Posterior vena cava (tissue), 2 donors: ENCODE measurements around the gene VWA3B. TPM values are rescaled to one million over a fixed set of nuclear protein-coding genes. Genes with fewer than 3 reads are reported as not detected.
"Not testable (repeated sequence)": the region's sequence is repeated elsewhere in the genome, so short reads cannot be mapped to it uniquely, and the experiment has no call there.

Experiments
- DNase-seq: peaks from one replicate; pipeline ENCODE4 v3.0.0-alpha.2; 2020; ENCODE audit warnings: low spot score
- intact Hi-C, 2 donors: fragments of 100-400 bp; cut with DNase I; formaldehyde crosslinking; loops; one replicate each; pipeline versions ENCODE4 v1.14.1 to v1.14.2; 2022 to 2023
- total RNA-seq, 2 donors: library from RNA; stranded (reverse); fragmentation: NEBNext Ultra II Directional; extraction: Animal tissue kit (Norgen Biotek cat#: 25700); gene quantifications; one replicate each; pipeline ENCODE4 v1.2.1, GENCODE V29; 2021
- donor health status: DM: yes; HTN: yes; CAD: no.
- donor health status: DM: yes; HTN: yes; CAD: no.

The VWA3B gene
- total RNA-seq, 2 donors from 2014 or later: 0.29 TPM; not detected in 1

DNA sequence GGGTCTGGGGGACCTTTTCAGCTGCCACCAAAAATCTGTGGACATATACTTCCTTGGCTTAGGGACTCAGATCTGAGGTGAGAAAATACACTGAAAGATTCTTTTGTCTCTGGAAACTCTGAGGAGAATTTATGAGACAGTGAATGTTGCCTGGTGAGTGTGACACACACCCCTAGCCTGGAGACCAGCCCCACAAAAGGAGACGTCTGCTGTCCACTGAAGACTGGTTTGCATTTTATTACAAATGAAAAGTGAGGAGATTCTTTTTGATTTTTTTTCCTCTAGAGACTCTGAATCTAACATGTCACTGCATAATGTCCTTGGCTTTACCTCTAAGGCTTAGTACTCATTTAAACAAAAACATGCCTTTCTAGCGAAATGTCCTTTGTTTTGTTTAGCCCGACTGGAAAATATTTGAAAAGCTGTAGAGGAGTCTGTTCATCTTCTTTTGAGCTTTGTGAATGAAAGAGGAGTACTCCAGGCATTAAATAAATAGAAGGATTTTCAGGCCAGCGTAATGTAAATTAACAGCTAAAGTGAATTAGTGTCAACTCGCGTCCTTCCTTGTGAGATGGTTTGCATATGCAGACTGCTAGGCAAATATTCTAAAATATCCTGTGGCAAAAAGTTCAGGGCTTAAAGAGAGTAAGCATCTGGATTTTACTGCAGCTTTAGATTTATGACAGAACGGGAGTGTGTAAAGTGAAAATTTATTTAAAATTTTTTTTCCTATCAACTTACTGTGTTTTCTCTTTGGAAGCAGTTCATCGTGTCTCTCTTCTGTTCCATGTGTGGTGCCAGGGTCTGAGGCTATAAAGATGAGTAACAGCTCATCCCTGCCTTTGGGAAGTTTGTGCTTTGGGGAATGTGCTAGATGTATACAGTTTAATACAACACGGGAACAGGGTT is 125.4 kb downstream of the VWA3B start:
- no peak for DNase-seq
- intact Hi-C loops: no loop called here

DNA sequence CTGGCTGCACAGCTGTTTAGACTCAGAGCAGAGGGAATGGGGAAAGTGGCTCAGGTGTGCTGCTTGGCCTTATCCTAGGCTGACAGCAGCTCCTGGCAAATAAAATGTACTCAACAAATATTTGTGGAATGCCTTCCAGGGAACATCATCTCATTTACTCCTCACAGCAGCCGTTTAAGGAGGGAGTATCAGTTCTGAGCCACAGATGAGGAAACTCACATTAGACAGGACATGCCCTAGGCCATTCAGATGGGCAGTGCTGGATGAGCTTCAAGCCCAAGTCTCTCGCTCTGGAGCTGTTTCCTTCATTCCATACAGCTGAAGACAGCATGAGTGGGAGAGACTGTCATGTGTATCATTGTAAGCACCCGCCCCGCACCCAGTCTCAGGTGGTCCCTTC is 129.6 kb downstream of the VWA3B start:
- intact Hi-C loops: no loop called here
- no peak for DNase-seq

DNA sequence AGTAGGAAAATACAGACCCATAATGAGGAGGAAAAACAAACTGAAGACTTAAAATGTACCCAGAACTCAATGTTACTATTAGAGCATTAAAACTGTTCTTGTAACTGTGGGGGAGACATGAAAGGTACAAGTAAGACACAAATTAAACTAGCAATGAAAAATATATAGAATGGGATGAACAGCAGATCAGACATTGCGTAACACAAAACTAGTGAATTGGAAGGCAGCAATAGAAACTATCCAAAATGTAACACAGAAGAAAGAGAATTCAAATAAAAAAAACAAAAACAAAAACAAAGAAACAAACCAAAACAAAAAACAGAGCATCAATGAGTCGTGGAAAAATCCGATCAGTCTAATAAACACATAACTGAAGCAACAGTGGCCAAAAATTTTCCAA is 132.2 kb downstream of the VWA3B start:
- intact Hi-C loops: no loop called here

DNA sequence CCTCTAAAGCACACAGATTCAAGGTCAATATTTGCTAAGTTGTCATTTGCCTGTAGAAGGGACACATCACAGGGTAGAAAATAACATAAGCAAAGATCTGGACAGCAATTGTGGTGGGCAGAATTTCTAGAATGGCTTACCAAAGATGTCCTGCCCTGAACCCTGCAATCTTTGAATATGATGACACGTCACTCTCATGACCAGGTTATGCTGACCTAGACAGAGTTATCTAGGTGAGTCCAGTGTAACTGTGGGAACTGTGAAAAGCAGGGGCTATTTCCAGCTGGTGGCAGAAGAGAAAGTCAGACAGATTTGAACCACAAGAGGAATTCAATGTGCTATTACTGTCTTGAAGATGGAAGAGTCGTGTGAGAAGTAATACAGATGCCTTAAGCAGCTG is 147.0 kb downstream of the VWA3B start:
- no peak for DNase-seq
- intact Hi-C loops: no loop called here

More for the DNA sequence above, 132.2 kb downstream of the VWA3B start:
- DNase-seq: no peak

DNA sequence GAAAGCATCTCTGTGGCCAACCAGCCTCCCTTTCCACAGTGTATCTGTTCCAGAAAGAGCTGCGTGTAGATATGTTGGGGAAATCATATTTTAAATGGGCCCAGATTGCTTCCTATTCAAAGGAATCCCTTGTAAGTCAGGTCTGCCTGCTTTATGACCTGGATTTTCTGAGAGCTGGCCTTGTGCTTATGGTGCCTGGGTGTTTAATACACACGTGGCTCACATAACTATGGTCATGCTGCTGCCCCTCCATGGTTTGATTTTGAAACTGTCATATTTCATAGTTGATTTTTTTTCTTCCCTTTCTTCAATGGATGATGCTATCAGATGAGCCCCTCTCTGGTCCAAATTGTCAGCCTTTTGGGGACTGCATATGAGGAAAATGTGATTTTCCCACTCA is 147.8 kb downstream of the VWA3B start:
- intact Hi-C loops: loop anchor here in 1 of 2 donors (5.0 kb wide), 1 partner anchor 543 kb away; no protein-coding TSS in a partner anchor
- no peak for DNase-seq

DNA sequence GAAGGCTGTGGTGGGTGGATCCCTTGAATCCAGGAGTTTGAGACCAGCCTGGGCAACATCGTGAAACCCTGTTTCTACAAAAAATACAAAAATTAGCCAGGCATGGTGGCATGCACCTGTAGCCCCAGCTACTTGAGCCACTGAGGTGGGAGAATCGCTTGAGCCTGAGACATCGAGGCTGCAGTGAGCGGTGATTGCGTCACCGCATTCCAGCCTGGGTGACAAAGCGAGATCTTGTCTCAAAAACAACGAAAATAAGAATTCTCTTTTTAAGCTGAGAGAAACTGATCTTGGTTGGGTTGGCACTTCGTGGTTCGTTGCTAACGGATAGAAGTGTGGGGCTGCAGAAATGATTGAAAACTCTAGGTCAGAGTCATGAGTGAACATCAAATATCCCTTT is 150.0 kb downstream of the VWA3B start:
- DNase-seq: no peak
- intact Hi-C loops: loop anchor here in 1 of 2 donors (5.0 kb wide), 1 partner anchor 540 kb away; no protein-coding TSS in a partner anchor

DNA sequence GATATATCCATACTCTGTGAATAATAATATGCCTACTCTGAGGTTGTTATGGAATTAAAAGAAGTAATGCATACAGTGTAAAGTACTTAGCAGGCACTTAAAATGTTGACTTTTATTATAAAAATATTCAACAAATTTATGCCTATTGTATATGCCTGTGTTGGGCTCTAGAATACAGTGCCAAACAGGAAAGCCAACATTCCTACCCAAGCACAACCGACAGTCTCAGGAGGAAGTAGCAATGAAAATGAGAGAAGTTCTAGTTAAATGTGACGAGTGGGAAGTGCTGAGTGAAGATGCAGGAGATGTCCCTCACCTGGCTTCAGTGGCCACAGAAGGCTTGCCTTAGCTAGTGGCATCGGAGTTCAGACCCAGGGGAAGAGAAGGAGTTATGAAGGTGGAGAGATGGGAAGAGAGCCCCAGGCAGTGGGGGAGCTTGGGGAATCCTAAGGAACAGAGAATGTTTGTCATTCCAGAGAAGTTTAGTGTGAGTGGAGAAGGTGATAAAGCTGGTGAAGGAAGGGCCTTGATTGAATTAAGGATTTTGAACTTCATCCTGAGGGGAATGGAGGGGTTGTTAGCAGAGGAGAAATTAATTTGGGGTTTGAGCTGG is 153.9 kb downstream of the VWA3B start:
- intact Hi-C loops: no loop called here
- no peak for DNase-seq

DNA sequence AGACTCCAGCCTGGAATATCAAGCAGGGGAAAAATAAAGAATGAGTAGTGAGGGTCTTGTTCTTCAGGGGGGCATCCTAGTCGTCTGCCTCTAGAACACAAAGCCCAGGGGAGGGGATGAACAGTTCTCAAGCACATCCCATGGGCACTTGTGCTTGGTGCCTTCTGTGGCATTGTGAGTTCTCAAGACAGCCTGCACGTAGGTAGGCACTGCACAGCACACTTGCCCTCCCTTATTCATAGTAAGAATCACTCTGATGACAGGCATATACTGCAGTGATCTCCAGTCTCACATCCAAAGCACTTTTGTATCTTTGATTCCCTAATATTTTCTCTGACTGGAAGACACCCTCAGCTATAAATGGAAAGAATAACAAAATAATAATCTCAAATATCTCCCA is 154.6 kb downstream of the VWA3B start:
- intact Hi-C loops: no loop called here
- DNase-seq: no peak

DNA sequence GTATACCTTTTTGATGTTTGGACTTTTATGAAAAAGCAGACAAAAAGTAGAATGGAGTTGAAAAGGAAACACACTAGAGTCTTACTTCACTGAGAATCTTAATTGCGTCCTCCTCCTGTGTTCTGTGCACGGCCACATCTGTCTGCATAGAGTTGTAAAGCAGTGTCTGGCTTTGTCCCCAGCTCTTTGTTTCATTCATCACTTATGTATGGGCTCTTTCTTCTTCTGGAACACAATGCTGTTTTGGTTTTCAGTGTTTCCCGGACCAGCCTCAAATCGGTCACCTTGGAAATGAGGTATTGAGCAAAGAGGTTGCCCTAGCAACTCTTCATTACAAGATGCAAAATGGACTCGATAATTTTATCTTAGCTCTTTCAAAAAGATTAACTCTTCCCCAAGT is 155.0 kb downstream of the VWA3B start:
- no peak for DNase-seq
- intact Hi-C loops: no loop called here

DNA sequence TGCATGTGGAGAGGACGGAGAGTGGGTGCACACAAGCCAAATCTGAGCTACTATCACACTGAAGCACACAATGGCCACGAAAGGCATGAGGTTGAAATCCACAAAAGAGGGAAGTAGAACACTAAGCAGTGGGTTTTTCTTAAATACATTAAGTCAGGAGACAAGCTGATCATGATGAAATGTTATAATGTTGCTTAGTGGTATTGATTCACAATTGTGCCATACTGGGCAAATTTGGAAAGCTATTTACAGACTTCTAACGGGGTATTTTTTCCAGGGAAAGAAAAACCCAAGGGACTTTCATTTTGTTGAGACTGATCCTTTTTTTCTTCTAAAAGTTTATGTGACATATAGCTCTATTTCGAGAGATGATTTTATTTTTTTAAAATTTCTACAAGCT is 158.5 kb downstream of the VWA3B start:
- no peak for DNase-seq
- intact Hi-C loops: loop anchor here in 1 of 2 donors (5.0 kb wide), 1 partner anchor 492 kb away; no protein-coding TSS in a partner anchor

DNA sequence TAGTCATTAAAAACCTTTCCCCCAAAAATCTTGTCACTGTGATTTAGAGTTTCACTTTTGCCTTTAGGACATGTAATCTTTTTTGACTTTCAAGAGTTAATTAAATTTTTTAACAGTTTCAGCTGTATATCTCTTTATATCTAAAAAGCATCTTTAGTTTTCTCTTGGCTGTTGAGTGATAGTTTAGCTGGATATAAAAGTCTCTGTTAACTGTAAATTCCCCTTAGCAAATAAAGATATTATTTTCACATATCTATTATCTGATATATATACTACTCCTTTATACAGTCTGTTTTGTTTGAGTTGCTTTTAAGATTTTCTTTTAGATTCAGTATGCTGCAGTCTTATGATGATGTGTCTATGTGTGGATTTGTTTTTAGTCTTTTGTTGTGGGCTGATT is 160.4 kb downstream of the VWA3B start:
- DNase-seq: no peak
- intact Hi-C loops: loop anchor here in 1 of 2 donors (5.0 kb wide), 1 partner anchor 490 kb away; no protein-coding TSS in a partner anchor

DNA sequence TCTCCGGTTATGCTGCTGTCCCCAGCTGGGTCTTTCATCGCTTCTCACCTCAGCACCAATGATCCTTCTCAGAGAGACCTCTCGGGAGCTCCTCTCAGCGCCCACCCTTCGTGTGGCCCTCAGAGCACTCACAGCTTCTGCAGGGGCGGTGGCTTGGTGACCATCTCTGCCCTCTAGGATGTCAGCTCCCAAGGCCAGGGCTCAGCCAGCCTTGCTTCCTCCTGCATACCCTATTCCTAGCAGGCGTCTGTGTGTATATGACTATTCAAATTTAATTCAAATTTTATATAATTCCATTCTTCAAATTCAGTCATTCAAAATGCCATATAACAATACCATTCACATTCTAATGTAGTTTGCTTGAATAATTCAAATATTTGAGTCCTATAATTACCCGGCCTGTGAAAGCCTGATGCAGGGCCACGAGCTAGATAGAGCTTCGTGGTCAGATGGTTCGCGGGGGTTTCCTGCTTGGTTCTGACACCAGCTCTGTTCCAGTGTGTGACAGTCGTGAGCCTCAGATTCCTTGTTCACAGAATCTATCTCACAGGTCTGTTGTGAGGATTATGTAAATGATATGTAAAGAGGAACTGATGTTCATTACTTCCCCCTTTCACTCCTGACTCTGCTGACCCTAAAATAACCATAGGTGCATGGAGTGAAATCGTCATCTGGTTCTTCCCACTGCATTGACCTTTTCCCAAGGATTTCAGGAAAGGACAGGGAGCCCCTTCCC is 165.2 kb downstream of the VWA3B start:
- intact Hi-C loops: no loop called here
- DNase-seq: no peak

DNA sequence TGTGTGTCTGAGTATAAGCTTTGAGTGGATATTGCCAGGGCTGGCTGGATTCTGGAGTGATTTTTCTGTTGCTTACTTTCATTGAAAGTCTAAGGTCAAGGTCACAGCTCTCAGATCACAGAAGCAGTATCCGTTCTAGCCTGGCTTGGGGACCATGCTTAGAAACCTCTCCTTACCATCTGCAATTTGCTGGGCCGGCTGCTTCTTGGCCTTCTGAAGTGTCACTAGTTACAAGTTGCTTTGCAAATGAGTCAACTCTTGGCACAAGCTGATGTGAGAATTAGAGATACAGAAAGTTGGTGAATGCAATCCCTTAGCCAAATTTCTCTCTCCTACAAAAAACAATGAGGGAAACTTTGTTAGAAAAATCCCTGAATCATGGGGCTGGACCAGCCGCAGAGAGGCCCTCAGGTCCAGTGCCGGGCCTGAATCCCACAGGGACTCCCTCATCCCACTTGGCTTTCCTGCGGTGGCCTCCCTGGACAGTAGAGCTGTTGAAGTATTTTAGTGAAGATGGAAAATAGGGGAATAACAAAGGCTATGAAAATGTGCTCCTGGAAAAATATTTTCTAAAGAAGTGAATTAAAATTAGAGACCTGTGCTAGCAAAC is 166.6 kb downstream of the VWA3B start:
- DNase-seq: no peak
- intact Hi-C loops: no loop called here

DNA sequence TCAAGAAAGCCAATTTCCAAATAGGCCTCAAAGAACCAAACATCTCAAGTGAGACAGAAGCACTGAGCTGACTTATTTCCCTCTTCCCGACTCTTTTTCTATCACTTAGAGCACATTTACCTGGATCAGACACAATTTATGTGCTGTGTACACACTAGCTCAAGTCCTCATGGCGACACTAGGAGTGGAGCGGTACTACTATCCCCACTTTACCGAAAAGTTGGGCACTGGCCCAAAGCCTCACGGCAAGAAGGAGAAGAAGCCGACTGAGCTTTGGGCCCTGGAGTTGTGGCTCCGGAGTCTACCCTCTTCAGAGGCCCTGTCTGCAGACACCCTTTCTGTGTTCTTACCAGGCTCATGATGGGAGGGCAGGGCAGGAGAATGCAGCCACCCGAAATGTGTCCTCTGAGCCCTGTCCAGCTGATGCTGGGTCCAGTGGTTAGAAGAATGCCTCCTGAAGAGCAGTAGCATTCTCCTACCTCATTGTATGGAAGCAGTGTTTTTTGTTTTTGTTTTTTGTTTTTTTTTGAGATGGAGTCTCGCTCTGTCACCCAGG is 167.6 kb downstream of the VWA3B start:
- intact Hi-C loops: no loop called here
- DNase-seq: no peak

DNA sequence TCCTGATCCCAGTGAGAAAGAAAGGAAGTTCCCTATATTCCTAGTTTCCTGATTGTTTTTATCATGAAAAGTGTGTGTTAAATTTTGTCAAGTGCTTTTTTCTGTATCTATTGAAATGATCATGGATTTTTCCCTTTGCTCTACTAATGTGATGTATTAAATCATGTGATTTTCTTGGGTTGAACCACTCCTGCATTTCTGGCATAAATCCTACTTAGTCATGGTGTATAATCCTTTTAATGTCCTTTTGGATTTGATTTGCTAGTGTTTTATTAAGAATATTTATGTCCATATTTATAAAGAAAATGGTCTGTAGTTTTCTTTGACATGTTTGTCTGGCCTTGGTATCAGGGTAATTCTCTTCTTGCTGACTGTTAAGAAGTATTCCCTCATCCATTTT is 171.9 kb downstream of the VWA3B start:
- intact Hi-C loops: no loop called here
- no peak for DNase-seq

DNA sequence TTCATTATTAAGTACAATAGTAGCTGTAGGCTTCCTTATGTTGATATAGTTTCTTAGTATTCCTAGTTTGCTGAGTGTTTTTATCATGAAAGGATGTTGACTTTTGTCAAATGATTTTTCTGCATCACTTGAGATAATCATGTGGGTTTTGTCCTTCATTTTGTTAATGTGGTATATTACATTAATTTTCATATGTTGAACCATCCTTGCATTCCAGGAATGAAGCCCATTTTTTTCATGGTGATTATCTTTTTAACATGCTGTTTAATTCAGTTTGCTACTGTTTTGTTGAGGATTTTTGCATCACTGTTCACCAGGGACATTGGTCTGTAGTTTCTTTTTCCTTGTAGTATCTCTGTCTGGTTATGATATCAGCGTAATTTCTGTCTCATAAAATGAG is 176.4 kb downstream of the VWA3B start:
- intact Hi-C loops: loop anchor here in 1 of 2 donors (10.0 kb wide), 1 partner anchor 459 kb away; no protein-coding TSS in a partner anchor
- no peak for DNase-seq

DNA sequence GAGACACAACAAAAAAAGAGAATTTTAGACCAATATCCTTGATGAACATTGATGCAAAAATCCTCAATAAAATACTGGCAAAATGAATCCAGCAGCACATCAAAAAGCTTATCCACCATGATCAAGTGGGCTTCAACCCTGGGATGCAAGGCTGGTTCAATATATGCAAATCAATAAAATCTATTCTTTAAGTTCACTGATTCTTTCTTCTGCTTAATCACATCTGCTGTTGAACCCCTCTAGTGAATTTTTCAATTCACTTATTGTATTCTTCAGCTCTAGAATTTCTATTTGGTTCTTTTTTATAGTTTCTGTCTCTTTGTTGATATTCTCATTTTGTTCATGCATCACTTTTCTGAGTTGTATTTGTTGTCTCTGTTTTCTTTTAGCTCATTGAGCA is 181.3 kb downstream of the VWA3B start:
- intact Hi-C loops: loop anchor here in 1 of 2 donors (10.0 kb wide), 1 partner anchor 463 kb away; no protein-coding TSS in a partner anchor
- DNase-seq: not testable (repeated sequence)

DNA sequence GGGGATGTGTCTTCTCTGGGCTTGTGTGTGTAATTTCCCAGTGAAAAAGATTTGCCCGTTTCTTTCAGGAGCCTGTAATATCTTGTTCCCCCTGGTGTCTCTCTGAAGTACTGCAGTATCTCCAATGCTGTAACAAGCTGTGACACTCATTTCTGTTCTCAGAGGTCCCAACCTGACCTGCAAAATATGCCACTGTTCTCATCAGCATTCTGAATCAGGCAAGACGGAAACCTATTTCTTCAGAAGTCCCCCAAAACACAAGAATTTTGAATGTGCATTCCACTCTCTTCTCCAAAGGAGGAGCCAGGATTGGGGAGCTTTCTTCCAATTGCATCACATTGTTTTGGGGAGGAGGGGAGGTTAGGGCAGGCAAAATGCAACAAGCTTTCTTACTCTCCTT is 182.3 kb downstream of the VWA3B start:
- intact Hi-C loops: loop anchor here in 1 of 2 donors (10.0 kb wide), 1 partner anchor 464 kb away; no protein-coding TSS in a partner anchor
- no peak for DNase-seq

DNA sequence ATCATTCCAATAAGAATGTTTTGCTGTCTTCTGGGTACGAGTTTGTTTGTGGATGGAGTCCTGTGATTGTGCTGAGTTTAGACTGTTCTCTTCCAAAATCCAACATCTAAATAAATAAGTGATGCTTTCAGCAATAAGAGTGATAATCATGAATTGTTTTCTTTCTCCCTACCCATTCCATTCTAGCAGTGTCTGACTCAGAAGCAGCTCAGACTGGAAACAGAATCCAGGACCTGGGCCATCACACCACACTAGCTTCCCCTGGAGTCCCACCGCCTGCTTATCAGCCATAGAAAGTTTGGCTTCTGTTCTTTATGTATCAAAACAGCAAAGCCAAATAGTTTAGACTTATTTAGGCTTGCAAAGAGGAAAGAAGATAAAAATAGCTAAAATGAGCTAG is 182.9 kb downstream of the VWA3B start:
- DNase-seq: no peak

More for the DNA sequence above, 182.9 kb downstream of the VWA3B start:
- intact Hi-C loops: loop anchor here (5.0 to 10.0 kb wide), 2 partner anchors 463 to 465 kb away; no protein-coding TSS in a partner anchor
